Activated CD4-positive, alpha-beta T cell treated with anti-CD3 and anti-CD28 coated beads, Interleukin-2, amount 50 U/mL, for 1 hour (primary cell): ENCODE results near the gene SUPT3H.
"Not testable (repeated sequence)": the region's sequence is repeated elsewhere in the genome, so short reads cannot be mapped to it uniquely, and the experiment has no call there.

Experiments used
- DNase-seq: peaks from one replicate; pipeline ENCODE4 v3.0.0-alpha.2; 2020

SUPT3H gene

GRCh38 chr6:44867571-44868334 is 510.0 kb downstream of the SUPT3H start:
- no peak for DNase-seq

DNA sequence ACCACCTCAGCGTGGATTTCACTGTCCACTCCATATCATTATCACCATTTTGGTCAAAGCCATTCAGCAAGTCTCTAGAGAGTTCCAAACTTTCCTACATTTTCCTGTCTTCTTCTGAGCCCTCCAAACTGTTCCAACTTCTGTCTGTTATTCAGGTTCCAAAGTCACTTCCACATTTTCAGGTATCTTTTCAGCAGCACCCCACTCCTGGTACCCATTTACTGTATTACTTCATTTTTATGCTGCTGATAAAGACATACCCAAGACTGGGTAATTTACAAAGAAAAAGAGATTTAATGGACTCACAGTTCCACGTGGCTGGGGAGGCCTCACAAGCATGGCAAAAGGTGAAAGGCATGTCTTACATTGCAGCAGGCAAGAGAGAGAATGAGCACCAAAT is 512.5 kb downstream of the SUPT3H start:
- DNase-seq, result not testable (repeated sequence)

GRCh38 chr6:44859901-44860410 is 517.8 kb downstream of the SUPT3H start:
- DNase-seq, result no peak

GRCh38 chr6:44858998-44859397 is 518.7 kb downstream of the SUPT3H start:
- no peak for DNase-seq

GRCh38 chr6:44856479-44856878 is 521.3 kb downstream of the SUPT3H start:
- DNase-seq, result no peak

DNA sequence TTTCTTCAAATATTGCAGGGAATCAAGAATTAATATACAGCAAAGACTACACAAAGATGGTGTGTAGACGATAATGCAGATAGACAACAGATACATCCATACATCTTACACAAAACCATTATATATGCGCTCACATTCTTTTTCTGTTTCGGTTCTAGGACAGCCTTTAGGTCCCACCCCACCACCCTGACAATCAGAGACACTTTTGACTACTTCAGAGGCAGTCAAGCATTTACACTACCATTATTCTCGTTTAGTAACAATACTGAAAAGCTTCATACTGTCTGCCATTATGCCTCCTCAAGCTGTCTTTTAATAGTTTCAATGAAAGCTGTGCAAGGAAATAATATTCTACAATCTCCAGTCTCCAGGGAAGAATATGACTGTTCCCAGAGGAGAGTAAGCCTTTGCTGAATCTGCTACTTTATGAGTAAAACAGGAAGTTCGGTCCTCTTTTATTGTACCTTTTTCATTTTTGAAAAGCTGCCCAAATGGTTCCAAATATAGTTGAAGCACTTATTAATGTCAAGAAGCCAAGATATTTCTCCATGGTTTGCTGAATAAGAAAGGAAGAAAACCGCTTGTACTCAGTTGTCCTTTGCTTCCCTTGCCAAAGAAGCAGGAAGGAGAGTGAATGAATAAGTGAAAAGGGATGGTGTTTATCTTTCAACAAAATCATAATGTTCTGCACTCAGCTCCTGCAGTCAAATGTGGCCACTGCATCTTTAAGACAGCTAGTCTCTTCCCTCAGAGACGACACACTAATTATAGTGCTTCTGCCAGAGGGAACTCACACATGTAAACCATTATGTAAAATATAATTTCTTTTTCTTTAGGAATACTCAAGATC is 521.9 kb downstream of the SUPT3H start:
- DNase-seq, result no peak

DNA sequence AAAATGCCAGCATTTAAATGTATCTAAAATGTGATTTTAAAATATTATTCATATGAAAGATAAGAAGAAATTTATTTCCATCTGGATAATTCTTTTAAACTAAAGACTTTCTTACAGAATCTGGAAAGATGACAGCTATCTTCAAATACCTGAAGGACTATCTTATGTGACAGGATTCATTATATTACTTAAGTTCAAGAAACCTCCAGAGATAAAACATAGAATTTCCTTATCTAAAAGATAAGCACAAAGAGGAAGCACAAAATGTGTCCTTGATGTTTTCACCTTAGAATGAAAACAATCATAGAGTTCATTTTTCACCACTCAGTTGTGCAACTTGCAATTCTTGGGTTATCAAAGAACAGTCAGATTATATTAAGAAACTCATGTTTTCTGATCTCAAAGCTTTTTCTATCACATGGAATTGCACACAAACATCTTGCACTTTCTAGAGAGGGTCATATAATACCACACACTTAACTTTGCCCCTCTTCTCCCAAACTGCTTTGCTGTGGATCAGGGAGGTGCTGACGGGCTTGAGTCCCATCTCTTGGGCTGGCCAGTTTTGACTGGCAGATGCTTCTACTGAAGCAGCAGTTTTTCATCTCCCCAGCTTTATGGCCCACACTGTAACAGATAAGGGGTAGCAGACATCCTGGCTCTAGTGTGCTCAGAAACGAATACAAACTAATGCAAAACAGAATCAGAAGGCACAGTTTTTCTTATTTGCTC is 522.9 kb downstream of the SUPT3H start:
- no peak for DNase-seq

- DNase-seq, result no peak
Observed at GRCh38 chr6:44851176-44851575, 526.6 kb downstream of the SUPT3H start.

DNA sequence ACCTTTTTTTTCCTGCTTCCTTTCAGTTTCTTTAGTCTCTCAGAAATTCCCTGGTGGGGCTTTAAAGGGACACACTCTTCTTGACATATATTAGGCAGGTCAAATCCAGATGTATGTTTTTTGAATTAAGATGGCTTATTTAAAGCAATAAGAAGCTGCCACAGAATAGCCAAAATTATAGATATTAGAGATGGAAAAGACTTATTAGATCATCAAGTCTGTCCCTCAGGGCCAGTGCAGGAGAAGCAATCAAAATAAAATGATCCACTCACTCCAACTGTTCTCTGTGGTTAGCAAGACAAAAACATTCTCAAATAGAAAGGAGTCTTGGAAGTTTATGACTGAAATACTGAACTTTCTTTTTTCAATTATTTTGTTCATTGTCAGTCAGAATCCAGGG is 527.4 kb downstream of the SUPT3H start:
- no peak for DNase-seq

GRCh38 chr6:44849806-44850205 is 527.9 kb downstream of the SUPT3H start:
- DNase-seq, result no peak

DNA sequence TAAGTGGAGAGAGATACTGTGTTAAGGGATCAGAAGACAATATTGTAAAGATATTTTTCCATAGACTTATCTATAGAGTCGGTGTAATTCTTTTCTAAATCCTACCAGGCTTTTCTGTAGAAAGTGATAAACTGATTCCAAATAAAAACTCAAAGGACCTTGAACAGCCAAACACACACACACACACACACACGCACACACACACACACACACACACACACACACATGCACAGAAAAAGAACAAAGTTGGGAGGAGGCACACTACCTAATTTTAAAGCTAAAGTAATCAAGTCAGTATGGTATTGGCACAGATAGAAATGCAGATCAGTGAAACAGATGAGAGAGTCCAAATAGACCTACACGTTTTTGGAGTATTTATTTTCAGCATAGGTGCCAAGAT is 534.0 kb downstream of the SUPT3H start:
- DNase-seq, result no peak

GRCh38 chr6:44842616-44843015 is 535.1 kb downstream of the SUPT3H start:
- DNase-seq, result no peak

- DNase-seq, result no peak
Observed at GRCh38 chr6:44841829-44842228, 535.9 kb downstream of the SUPT3H start.

DNA sequence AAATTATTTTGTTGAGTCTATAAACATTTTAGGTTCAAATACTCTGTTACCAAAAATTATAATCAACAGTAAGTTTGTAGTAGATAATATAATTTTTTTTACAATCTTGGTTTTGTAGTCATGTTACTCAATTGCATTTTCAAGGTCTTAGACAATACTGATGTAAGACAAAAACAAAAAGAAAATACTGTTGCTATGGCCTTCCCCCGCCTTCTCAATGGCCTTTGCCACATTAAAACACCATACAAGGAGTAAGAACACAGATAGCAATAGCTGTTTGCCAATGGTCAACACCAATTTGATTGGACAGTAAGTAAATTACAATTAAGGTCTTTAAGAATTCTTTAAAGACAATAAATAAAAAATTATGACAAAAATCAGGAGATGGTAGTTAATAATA is 540.0 kb downstream of the SUPT3H start:
- DNase-seq, result no peak

DNA sequence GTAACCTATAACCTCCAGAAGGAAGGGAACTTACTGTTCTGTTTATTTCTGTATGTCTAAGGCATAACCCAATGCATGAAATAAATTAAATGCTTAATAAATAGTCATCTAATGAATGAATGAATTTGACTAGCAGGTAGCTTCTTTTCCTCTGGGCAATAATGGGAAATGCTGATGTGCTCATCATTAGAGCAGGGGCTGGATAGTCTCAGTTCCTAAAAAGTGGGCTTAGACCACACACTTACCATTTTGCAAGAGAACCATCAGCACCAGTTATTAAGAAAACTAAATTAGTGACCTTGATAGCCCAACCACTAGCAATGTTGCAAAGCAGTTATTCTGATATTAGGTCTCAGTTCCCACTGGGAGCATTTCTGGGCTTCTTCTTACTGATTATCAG is 540.5 kb downstream of the SUPT3H start:
- no peak for DNase-seq

GRCh38 chr6:44833248-44833647 is 544.5 kb downstream of the SUPT3H start:
- DNase-seq, result no peak

DNA sequence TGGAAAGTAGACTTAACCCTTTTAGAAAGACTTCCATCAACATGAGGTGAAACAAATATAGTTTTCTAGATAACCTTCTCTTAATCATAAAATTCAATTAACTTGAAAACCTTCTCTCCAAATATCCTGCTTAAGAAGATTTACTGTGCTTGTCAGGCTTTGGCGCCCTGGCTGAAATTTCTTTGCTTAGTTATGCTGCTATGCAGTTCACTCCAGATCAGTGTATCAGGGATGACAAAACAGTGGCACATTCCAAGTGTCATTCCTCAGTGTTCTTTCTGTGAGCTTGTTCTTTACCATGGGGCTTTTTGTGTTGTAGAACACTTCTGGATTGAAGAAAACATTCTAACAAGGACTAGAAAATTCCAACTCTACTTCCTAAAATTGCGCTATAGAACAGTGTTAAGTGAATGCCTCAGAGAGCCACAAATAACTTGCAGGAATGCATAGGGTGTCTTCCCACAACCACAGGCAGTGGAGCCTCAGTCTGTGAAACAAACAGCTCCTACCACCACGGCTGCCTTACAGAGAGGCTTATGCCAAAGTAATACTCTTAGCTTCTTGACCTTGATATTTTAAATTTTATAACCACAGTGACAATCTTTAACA is 546.6 kb downstream of the SUPT3H start:
- no peak for DNase-seq

DNA sequence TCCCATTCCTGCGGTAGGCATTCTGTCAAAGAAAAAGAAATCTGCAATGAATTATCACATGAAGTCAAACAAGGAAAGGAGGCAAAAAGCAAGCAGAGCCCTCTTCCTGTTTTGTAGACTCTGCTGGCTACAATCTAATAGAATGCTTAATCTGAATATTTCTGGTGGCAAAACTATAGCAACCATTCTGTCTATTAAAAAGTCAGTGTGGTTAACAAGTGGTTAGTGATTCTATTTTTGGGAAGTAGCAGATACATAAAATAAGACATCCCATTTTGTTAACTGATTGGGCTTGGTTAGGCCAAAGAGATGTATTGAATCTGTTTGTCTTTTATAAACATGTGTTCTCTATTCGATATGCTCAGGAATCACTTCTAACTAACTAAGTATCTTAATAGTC is 547.9 kb downstream of the SUPT3H start:
- DNase-seq, result no peak

GRCh38 chr6:44828780-44829179 is 549.0 kb downstream of the SUPT3H start:
- DNase-seq, result no peak

- no peak for DNase-seq
Observed at GRCh38 chr6:44826025-44826676, 551.6 kb downstream of the SUPT3H start.

- no peak for DNase-seq
Observed at GRCh38 chr6:44825273-44825672, 552.5 kb downstream of the SUPT3H start.

- no peak for DNase-seq
Observed at GRCh38 chr6:44824567-44824966, 553.2 kb downstream of the SUPT3H start.
